GM21717 (cell line): Measurements from ENCODE around the gene KMT2C.
"Not testable (repeated sequence)": the region's sequence is repeated elsewhere in the genome, so short reads cannot be mapped to it uniquely, and the experiment has no call there.

Experiments used
- ATAC-seq: cut with Tn5 transposase; IDR thresholded peaks from one replicate; pipeline ENCODE4 v1.9.1; 2021; ENCODE audit warnings: mild to moderate bottlenecking, moderate library complexity; ENCODE audit not compliant: unreplicated experiment

The KMT2C gene

DNA sequence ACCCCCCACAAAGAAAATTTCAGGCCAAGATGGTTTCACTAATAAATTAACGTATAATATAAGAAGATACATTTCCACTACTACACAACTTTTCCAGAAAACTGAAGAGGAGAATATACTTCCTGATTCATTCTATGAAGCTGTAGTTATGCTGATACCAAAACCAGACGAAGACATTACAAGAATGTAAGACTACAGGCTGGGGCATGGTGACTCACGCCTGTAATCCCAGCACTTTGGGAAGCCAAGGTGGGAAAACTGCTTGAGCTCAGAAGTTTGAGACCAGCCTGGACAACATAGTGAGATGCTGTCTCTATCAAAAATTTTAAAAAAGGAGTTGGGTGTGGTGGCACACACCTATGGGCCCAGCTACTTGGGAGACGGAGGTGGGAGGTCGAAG is 201.4 kb downstream of the KMT2C start:
- not testable (repeated sequence) for ATAC-seq

DNA sequence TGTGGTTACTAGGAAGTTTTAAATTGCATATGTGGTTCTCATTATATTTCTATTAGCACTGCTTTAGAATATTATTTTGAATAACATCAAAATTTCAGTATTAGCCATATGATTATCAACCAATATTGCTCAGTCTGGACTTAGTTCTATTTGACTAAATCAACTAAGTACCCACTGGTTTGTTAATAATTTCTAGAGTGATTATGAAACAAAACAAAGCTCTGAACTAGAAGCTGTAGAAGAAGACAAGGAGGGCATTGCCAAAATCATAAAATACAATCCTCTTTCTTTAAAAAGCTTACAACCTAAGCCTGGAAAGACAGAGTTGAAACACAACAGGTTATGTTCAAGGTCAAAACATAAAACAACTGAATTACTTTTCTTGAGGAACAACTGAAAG is 204.7 kb downstream of the KMT2C start:
- ATAC-seq: no peak

DNA sequence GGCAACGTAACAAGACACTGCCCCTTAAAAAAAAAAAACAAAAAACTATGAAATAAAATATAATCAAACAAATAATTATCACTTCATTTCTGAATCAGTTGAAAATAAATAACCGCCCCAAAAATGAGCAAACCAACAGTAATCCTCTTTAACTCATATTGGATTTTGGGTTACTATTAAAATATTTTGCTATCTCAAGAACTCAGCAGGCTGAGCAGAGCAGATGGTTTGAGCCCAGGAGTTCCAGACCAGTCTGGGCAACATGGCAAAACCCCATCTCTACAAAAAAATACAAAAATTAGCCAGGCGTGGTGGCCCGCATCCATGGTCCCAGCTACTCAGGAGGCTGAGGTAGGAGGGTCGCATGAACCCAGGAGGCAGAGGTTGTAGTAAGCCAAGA is 216.2 kb downstream of the KMT2C start:
- not testable (repeated sequence) for ATAC-seq

DNA sequence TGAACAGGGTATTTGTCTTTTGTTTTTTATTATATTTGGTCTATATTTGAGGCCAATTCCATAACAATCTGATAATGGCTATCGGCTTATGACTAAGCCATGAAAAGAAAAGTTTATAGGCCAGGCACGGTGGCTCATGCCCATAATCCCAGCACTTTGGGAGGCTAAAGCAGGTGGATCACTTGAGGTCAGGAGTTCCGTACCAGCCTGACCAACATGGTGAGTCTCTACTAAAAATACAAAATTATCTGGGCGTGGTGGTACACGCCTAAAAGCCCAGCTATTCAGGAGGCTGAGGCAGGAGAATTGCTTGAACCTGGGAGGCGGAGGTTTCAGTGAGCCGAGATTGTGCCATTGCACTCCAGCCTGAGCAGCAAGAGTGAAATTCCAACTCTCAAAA is 227.0 kb downstream of the KMT2C start:
- ATAC-seq: not testable (repeated sequence)

DNA sequence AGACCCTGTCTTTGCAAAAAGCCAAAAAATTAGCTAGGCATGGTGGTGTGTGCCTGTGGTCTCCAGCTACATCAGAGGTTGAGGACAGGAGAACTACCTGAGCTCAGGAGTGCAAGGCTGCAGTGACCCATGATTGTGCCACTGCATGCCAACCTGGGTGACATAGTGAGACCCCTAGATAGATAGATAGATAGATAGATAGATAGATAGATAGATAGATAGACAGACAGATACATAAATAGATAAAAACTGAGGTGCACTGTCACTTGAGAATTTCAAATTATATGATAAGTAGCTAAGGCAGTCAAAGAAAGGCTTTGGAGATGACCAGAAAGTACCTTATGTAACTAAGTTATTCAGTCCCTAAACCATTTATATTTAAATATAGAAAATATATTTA is 231.4 kb downstream of the KMT2C start:
- not testable (repeated sequence) for ATAC-seq

DNA sequence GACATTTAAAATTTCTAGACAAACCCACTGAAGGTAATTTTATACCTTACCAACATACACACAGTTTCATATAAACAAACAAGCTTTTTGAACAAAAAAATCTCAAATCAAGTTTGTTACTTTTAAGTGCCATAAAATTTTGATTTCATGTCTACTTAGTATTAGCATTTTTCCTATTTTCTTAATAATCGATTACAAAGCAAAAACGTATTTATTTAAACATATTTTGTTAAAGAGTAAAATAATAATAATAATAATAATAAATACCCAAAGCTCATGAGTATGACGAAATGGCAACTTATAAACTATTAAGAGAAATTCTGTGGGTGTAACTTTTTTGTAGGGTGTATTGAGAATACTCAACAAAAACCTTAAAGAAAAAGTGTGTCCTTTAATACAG is 232.7 kb downstream of the KMT2C start:
- no peak for ATAC-seq

DNA sequence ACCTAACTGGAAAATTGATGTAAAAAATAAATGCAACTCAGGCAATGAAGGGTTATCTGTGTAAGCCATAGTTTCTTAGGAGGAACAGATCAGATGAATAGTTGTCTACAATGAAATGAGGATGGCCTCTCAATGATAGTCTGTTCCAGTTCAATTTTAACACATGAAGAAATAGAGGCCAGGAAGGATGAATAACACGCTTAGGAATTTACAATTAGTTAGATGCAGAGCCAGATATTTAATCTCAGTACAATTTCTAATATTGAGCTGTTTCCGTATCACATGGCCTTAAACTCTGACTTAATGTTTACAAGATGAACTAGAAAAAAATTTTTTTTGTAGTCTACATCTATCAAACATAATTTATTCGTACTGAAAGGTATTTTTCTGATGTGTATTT is 233.7 kb downstream of the KMT2C start:
- ATAC-seq: no peak

DNA sequence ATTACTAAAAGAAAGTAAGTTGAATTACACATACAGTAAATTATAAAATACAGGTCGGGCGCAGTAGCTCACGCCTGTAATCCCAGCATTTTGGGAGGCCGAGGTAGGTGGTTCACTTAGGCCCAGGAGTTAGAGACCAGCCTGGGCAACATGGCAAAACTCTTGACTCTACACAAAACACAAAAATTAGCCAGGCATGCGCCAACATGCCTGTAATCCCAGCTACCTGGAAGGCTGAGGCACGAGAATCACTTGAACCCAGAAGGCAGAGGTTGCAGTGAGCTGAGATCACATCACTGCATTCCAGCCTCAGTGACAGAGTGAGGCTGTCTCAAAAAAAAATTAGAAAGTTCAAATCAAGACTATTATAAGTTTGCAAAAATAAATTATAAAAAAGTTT is 235.4 kb downstream of the KMT2C start:
- ATAC-seq: no peak

DNA sequence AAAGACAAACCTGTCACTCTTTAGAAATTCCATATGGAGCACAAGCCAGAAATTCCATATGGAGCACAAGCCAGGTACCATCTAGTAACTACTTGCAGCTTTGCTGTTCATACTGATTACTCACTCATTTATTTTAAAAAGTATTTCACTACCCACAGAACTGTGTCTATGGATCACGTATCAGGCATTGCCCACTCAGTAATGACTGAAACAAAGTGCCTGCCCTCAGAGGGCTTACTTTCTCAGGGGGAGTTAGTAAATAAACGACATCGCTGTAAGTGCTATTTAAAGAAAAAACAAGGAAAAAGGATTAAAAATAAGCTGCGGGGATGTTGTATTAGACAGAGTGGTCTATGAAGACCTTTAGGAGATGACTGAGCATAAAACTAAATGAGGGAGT is 239.4 kb downstream of the KMT2C start:
- no peak for ATAC-seq

DNA sequence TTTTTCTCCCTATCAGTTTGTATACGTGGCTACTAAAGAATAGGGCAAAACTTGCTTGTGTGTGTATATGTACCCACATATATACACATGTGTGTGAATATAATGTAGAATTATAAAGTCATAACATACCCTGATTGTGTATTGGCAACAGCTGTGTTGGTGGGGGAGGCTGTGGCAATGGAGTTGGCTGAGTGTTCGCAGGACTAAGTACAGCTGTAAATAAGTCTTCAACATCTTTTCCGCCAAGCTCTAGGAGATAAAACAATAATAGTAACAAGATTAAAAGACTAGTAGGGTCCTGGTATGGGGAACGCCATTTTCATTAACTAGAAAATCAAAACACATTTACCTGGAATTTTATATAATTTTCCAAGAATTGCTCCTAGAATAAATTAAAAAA is 241.9 kb downstream of the KMT2C start:
- ATAC-seq: no peak

DNA sequence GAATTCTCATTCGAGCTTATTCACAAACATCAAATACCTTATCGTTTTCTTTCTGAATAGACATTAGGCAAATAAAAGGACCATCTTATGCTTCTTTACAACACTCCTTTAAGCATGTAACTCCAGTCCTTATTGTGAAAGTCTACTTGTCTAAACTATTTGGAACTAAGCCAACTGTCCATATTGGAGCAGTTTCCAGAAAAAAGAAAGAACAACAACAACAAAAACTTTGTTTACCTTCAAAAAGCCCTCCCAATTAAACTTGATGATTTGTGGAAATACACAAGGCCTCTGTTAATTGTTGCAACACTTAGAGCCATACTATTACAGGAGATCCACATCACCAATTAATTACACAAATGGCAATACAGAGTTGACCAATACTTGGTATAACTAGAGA is 246.7 kb downstream of the KMT2C start:
- no peak for ATAC-seq

DNA sequence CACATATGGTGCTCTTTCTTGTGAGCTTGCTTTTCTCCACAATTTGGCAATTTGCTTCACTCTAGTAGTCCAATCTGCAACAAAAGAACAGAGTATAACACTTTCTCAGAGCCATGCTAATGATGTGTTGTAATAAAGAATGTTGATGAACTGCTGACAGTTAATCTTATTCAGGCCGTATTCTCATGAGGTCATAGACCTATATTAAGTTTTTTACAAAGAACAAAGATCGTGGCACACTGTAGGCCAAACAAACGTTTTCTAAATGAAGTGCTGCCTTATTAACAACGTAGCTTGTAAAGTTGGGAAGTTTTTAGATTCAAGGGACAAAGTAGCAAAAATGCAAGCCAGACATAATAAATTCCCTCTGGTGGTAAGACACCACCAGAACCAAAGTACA is 250.2 kb downstream of the KMT2C start:
- ATAC-seq: no peak

DNA sequence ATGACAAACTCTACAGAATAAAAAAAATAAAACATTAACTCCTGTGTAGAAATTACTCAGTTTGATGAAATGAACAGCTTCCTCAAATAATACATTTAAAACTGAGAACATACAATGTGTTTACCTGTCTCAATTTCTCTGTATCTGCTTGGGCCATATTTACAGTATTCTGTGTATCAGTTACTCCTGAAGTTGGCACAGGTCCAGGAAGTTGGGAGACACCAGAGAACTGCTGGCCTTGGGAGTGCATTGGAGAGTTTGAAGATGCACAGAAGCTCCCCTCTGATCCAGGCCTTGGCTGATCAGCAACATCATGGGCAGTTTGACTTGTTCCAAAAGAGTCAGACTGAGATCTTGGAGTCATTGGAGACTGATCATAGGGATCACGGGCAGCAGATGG is 255.2 kb downstream of the KMT2C start:
- no peak for ATAC-seq

DNA sequence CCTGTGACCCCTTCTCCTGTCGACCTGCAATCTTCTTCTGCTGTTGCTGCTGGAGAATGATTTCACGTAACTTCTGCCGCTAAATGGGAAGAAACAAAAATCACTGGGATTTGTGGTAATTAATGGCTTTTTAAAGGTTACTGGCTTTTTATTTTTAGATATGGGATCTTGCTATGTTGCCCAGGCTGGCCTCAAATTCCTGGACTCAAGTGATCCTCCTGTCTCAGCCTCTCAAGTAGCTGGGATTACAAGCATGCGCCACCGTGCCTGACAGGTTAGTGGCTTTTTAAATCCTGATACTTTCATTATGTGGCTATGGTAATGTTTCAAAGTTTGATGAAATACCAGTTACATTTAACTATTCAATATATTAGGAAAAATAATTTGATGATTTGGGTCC is 255.8 kb downstream of the KMT2C start:
- no peak for ATAC-seq

DNA sequence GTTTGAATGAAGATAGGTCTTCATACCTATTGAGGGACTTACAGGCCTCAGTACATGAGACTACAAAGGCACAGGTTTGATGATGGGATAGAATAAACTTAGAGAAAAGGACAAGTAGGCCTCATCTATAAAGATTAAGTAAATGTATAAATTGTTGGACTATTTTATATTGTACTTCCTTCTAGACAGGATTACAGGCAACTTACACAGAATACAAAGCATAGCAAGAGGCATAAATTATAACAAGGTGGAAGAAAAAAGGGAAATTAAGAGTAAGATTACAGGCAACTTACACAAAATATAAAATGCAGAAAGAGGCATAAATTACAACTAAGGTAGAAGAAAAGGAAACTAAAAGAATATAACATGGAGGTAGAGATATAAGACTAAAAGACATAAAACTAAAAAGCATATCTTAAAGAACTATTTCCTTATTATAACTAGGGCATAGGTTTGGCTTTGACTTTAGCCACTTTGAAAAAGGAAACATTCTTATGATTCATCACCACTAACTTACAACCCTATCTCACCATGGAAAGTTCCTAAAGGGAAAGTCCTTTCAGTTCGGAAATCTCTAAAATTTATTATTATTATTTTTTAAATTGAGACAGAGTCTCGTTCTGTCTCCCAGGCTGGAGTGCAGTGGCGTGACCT is 257.3 kb downstream of the KMT2C start:
- no peak for ATAC-seq

DNA sequence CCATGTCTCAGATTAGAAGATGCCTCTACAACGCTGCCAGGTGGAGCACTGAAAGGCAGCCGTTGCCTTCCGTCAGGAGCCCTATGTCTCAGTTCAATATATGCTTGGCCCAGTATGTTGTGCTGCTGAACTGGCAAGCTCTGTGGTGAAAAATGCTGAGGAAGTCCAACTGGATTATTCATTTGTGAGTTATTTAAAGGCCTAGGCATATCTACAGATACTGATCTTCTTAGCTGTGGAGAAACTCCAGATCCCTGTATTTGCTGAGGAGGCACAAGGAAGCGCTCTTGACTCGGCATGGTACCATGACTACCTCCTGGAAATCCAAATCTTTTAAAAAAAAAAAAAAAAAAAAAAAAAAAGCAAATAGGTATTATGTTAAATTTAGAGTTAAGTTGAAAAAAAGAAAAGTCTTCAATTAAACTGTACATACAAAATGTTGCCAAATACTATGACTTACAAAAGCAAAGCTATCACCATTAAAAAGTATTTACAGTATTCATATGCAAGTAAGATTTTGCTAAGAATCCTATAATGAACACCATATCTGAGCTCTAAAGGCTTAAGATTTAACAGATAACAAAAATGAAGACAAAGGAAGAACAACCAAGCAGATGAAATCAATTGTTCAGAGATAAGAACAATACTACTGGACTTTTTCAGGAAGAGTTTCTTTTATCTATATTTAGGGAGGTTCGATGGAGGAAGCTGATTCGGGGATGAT is 258.0 kb downstream of the KMT2C start:
- no peak for ATAC-seq

DNA sequence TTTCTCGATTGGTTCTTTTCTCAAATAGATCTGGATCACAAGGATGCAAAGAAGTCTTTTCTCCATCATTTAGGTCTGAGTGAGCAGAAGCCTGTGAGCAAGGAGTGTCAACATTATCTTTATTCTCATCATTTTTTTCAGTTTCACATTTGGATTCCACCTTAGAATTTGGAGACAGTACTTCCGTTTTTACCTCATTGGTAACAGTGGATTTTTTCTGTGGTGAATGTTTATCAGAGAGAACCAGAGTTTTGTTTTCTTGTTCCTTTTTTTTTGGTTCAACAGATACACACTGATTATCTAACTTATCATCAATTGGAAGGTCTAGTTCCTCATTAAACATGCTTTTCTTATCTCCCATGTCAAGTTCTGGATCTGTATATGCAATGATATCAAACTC is 259.0 kb downstream of the KMT2C start:
- ATAC-seq: peak; percentile 85

DNA sequence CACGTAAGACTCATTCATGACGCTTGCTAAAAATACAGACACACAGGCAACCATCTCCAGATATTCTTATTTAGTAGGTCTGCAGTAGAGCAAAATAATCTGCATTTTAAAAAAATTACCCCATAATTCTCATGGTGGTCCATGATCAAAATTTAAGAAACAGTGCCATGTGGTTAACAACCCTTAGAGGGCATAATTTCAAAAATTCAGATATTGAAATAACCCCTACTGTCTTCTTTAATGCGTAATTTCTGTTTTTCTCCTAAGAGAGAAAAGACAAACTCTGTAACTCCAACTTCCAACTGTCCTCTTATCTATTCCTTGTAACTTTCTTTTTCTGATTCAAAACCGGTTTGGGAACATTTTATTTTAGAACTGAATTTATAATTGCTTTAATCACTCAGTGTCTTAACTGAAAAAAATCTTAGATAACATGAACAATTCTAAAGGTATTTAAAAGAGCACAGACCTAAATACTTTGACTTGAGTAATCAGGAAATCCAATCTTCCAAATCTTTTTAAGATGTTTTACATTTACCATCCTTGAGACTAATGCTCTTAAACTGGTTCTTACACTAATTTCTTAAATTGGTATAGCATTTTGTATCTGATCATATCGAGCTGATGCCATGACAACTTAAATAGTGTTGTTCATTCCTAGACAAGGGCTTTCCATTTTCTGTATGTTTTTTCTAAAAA is 262.3 kb downstream of the KMT2C start:
- no peak for ATAC-seq

DNA sequence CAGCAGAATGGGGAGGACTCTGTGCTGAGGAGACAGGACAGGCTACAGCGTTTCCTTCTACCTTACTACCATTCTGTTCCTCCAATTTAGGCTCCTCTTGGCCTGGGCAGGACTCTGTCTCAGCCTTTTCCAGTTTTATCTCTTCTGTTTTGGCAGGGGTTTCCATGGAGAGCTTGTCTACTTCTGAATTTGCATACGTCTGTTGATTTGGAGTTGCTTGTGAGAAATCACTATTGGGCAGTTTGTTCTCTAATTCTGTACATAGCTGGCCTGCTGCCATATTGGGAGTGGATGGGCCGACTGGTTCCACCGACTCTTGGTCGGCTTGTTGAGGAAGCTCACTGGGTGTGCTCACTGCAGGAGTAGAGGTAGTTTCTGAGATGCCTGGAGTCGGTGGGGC is 273.5 kb downstream of the KMT2C start:
- ATAC-seq: no peak

DNA sequence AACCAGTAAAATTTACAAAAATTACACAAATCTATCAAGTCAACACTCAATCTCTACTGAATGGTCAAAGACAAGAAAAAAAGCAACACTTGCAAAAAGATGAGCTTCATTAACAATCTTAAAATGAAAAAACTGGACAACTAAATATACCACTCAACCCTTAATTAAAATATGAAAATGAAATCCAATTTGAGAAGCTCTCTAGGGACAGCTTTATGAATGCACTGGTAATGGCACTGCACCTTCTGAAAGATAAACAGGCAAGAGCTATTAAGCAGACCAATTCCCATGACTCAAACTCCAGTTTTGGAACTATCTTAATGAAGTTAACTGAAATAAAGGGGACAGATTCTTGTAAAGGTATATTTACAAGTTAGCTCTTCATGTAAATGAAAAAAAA is 274.6 kb downstream of the KMT2C start:
- ATAC-seq: no peak

DNA sequence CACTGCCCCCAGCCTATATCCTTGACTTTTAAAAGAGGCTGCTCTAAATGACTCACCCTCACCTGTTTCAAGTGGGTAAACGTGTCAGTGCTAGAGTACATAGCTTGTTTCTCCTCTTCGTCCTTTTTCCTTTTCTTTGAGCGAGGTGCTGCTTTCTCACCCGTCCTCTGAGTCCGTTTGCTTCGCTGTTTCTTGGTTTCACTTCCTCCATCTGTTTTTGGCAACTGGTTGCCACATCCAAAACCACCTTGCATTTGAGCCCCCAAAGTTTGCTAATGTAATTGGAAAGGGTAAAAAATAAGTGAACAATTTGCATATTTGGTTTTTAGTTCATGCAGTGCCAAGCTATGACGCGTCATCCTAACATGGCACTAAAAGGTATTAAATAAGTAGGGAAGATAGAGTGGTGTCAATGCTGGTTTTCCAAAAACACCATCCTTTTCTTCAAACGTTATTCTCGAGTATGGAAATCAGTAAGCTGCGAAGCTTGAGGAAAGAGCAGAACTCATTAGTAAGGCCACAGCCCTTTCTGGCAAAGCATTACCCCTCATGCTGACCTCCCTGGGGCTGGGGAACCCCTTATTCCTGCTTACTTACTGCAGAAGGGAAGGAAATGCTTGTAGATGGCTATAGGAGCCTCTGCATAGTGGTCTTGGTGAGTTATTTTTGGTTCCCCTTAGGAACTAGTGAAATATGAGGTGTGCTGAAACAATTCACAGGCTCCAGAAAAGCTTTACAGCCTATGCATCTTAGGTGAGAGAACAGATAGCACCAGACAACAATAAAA is 276.8 kb downstream of the KMT2C start:
- ATAC-seq: peak; percentile 95
